Erythroblast (primary cell): ENCODE results near the gene CLASP1.
"Not testable (repeated sequence)": the region's sequence is repeated elsewhere in the genome, so short reads cannot be mapped to it uniquely, and the experiment has no call there.

Source experiments
- DNase-seq, 2 experiments: peaks; one replicate each; lab custom pipeline; 2025; lab: John Stamatoyannopoulos, UW
- GATA1 ChIP-seq: IDR thresholded peaks from 2 replicates; pipeline ENCODE4 v1.6.1; 2011; ENCODE audit warnings: low read depth, mild to moderate bottlenecking, control low read depth, low read length, moderate library complexity
- POLR2A ChIP-seq: IDR thresholded peaks from 2 replicates; pipeline ENCODE4 v1.6.1; 2011; ENCODE audit warnings: mild to moderate bottlenecking, low read length

Gene CLASP1

DNA sequence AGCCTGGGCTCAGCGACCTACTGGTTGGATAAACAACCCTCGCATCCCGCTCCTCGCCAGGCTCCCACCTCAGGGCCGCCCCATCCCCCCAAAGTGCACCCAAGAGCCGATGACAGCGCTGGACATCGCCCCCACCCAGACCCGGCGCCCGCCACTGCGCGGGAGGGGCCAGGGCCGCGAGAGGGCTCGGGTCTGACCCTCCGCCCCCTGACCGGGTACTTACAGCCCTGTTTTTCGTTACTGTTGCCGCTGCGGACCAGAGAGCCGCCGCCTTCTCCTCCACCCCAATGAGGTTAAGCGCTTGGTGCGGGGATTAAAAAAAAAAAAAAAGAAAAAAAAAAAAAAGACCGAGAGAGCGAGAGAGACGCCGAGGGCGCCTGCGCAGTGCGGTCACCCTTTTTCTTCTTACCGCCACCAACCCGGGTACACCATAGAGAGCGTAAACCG lies at the start of gene CLASP1:
Gene CLASP1 (minus strand): TSS at position 314 of the 447 bp plus-strand sequence. CDS start 43,567 bp downstream, outside the sequence.
- no peak for DNase-seq

DNA sequence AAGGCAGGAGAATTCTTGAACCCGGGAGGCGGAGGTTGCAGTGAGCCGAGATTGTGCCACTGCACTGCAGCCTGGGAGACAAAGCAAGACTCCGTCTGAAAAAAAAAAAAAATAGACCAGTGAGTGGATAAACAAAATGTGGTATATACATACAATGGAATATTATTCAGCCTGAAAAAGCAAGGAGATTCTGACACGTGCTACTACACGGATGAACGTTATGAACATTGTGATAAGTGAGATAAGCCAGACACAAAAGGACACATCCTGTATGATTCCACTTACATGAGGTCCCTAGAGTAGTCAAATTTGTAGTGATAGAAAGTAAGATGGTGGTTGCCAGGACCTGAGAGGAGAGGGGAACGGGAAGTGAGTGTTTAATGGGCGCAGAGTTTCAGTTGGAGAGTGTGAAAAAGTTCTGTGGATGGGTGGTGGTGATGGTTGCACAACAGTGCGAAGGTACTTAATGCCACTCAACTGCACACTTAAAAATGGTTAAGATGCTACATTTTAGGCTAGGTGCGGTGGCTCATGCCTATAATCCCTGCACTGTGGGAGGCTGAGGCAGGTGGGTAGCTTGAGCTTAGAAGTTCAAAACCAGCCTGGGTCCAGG lies 49.2 kb upstream of the CLASP1 start:
- no peak for DNase-seq
- no peak for TF ChIP-seq POLR2A
- TF ChIP-seq GATA1 = no peak

More for the DNA sequence above, at the start of gene CLASP1:
- TF ChIP-seq POLR2A (no peak), GATA1 (no peak)

DNA sequence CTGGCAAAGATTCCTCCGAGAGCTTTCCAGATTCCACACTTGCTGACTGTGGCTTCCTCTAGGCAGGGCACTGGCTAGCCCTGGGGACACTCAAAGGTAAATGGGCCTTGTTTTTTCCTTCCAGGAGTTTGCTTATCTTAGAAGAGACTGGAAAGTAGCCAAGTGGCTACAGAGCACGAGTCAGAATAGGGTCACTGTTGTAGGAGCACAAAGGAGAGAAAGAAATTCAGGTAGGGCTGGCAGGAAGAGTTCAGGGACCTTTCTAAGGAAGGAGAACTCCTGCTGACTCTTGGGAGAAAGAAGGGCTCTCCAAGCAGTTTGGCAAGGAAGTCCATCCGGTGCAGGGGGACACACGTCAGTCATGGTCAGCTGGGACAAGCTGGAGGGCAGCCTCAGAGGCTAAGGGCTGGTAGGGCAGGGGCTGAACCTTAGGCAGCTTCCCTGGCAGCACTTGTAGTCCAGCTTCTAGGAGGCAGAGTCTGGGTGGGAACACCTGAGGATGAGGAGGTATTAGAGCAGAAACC lies 47.9 kb upstream of the CLASP1 start:
- TF ChIP-seq POLR2A (no peak), GATA1 (no peak)
- DNase-seq = no peak

DNA sequence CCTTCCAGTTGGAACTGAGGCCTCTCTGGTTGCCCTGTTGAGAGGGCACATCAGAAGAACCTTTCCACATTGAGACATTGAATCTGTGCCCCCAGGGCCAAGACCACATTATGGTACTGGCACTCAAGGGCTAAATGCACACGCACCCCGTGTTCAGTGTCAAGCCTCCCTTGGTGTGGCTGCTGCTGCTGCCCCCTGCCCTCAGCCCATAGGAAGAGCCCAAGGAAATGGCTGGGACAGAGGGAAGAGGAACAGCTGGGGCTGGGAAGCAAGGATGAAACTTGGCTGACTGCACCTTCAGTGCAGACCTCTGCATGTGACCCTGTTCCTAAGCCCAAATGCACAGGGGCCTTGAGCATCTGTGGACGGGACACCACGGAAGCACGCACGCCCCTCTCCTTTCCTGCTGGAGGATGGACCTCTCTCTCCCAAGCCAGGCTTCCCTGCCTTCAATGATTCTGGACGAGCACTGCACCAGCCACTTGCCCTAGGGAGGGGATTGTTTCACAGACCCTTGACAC lies 47.2 kb upstream of the CLASP1 start:
- no peak for DNase-seq
- no peak for TF ChIP-seq POLR2A
- TF ChIP-seq GATA1 = no peak

DNA sequence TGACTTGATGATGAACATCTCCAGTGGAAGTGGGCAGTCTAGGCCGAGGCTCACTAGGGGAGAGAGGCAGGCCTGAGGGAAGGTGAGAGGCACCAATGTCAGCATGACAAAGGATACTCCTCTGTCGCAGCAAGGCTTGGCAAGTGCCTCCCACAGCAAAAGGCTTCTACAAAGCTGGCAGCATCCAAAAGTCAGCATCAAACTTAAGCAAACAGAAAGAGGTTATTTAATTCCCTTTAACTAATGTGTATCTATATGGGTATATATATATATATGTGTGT lies 45.8 kb upstream of the CLASP1 start:
- no peak for DNase-seq
- TF ChIP-seq POLR2A (no peak), GATA1 (no peak)

DNA sequence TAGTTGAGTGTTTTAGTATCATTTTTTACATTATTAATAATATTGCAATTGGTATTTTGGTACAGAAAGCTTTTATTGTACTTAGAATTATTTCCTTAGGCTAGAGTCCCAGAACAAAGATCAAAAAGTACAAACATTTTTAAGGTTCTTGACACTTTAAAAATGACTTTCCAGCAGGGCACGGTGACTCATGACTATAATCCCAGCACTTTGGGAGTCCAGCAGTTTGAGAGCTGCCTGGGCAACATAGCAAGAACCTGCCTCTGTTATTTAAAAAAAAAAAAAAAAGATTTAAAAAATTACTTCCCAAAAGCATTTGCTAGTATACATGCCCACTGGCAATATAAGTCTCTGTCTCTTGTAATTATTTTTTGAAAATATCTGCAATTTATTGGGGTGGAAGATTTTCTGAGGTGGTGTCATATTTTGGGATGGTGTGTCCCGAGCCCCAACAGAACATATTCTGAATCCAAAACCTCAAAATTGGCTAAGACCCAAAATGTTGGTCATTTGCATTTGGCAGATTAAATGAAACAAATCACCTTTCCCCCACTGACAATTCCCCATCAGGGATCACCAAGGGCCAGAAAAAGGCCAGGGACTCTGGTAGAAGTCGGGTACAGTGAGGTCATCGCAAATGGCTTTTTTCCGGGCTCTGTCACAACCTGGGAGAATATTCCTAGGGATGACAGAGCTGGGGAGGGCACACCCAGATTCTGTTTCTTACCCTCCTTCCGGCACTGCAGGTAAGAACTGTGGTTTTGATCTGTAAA lies 45.3 kb upstream of the CLASP1 start:
- TF ChIP-seq GATA1 = no peak
- TF ChIP-seq POLR2A = no peak
- DNase-seq = no peak

DNA sequence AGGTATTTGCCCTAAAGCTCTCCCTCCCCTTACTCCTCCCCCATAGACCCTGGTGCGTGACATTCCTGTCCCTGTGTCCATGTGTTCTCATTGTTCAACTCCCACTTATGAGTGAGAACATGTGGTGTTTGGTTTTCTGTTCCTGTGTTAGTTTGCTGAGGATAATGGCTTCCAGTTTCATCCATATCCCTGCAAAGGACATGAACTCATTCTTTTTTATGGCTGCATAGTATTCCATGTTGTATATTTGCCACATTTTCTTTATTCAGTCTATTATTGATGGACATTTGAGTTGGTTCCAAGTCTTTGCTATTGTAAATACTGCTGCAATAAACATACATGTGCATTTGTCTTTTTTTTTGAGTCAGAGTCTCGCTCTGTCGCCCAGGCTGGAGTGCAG lies 41.3 kb upstream of the CLASP1 start:
- not testable (repeated sequence) for DNase-seq

DNA sequence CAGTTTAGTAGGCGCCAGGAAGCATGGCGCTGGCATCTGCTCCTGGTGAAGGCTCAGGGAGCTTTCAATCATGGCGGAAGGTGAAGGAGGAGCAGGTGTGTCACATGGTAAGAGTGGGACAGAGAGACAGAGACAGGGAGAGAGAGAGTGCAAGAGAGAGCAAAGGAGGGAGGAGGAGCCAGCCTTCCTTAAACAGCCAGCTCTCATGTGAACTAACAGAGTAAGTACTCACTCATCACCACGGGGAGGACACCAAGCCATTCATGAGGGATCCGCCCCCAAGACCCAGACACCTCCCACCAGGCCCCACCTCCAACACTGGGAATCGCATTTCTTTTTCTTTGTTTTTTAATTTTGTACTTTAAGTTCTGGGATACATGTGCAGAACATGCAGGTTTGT lies 40.8 kb upstream of the CLASP1 start:
- TF ChIP-seq GATA1 (no peak), POLR2A (no peak)
- DNase-seq = no peak

DNA sequence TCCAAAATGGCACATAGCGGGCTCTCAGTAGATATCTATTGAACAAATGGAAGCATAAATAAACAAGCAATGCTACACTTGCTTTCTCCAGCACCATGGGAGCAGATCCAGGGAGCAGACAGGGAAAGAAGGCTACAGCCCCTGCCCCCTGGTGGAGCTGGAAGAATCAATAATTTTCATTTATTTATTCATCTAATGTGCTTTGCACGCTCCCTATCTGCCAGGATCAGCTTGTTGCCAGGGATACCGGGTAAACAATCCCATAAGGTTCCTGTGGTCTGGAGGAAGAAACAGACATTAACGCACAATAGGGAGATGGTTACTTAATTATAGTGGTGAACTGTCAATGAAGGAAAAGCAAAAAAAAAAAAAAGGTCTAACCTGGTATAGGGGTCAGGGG lies 40.1 kb upstream of the CLASP1 start:
- DNase-seq = peak; percentile 27 to 30
- TF ChIP-seq POLR2A = no peak
- no peak for TF ChIP-seq GATA1

DNA sequence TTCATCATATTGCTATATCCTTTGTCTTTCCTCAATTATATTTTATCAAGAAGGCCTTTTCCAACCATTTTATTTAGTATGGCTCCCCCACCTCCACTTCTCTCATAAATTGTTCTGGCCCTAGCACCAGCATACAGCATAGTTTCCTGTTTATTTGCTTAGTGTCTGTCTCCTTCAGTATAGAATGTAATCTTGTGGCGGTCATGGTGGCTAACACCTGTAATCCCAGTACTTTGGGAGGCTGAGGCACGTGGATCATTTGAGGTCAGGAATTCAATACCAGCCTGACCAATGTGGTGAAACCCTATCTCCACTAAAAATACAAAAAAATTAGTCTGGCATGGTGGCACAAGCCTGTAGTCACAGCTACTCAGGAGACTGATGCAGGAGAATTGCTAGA lies 39.6 kb upstream of the CLASP1 start:
- no peak for TF ChIP-seq GATA1
- TF ChIP-seq POLR2A = no peak
- no peak for DNase-seq

DNA sequence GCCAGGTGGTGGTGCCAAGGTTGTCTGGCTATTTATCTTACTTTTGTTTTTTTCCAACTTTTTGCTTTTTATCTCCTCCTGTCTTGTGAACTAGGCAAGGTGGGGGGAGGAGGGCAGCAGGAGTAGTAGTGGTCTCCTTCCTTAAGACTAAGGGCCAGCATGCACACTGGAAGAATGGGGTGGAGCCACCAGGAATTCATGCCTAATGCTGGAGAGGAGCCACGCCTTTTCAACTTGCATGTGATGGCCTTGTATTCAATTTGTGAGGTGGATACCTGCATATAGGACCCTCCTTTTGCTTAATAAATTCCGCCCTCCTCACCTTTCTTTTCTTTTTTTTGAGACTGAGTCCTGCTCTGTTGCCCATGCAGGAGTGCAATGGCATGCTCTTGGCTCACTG lies 37.6 kb upstream of the CLASP1 start:
- TF ChIP-seq GATA1 = no peak
- TF ChIP-seq POLR2A = no peak
- no peak for DNase-seq

DNA sequence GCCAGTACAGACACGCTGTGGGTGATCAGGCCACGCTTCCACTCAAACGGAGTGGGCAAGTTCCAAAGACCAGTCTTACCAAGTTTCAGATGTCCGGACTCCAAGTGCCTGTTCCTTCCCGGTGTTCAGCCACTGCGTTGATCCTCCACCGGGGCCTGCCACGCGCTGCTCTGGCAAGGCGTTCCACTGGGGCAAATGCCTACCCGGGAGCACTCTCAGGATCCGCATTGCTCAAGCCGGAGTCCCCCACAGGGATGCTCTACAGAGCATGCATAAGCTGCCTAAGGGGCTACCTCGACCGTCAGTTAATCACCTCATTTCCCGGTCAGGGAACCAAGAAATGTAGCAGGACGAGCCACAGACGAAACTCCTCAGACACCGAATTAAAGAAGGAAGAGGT lies 37.0 kb upstream of the CLASP1 start:
- no peak for DNase-seq
- TF ChIP-seq POLR2A = no peak
- no peak for TF ChIP-seq GATA1

DNA sequence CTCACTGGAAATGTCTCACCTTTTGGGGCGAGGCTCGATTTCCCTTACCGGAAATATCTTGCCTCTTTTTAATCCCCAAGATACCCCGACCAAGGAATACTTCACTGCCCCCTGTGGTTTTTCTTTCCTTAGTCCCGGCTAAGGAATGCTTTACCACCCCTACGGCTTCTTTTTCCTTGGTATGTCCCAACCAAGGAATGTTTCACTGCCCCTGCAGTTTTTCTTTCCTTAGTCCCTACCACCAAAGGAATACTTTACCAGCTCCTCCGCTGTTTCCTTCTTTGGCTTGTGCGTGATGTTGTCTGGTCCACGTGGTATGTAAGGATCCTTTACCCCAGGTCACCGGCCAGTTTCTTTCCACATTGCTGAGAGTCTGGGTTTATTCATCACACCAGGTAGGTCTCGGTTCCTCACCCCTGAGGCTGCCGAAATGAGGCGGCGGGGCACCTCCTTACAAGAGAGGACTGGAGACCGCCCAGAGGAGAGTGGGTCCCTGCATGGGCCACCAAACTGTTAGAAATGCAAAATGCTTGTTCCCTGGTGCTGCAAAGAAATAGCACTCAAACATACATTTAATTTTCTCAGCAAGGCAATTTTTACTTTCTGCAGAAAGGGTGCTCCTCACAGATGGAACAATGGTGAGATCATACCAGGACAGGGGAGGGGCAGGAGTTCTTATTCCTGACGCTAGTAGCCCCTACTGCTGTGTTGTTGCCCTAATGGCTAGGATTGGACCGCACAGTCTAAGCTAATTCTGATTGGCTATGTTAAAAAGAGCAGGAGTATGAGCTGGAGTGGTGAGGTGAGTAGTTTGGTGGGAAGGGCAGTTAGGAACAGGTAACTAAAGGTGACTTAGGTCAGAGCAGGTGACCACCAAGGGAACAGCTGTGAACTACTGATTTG lies 33.4 kb upstream of the CLASP1 start:
- TF ChIP-seq POLR2A = no peak
- DNase-seq = no peak

DNA sequence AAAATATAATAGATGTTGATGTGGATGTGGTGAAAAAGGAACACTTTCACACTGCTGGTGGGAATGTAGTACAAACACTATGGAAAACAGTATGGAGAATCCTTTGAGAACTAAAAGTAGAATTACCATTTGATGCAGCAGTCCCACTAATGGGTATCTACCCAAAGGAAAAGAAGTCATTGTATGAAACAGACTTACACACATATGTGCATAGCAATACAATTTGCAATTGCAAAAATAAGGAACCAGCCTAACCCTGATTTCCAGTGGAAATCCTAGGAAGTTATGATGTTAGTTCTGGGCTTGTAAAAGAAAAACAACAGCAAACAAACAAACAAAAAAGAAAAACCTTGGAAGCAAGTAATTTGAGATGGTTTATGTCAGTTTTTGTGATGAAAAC lies 28.6 kb upstream of the CLASP1 start:
- DNase-seq = no peak
- no peak for TF ChIP-seq POLR2A
- TF ChIP-seq GATA1 = no peak

DNA sequence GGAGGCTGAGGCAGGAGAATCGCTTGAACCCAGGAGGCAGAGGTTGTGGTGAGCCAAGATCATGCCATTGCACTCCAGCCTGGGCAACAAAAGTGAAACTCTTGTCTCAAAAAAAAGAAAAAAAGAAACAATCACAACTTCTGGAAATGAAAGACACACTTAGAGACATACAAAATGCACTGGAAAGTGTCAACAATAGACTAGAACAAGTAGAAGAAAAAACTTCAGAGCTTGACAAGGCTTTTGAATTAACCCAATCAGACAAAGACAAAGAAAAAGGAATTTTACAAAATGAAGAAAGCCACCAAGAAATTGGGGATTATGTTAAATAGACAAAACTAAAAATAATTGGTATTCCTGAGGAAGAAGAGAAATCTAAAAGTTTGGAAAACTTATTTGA lies 22.4 kb upstream of the CLASP1 start:
- not testable (repeated sequence) for DNase-seq
